Measurements from ENCODE around the gene NAP1L5. TPM values are rescaled to one million over a fixed set of nuclear protein-coding genes. Genes with fewer than 3 reads are reported as not detected.

NAP1L5 gene
- total RNA-seq, 3 donors from 2014 or later (not counting 1 experiment from before 2014, with no cell fraction given) = 11.4 to 16.1 (median 12.7) TPM

DNA sequence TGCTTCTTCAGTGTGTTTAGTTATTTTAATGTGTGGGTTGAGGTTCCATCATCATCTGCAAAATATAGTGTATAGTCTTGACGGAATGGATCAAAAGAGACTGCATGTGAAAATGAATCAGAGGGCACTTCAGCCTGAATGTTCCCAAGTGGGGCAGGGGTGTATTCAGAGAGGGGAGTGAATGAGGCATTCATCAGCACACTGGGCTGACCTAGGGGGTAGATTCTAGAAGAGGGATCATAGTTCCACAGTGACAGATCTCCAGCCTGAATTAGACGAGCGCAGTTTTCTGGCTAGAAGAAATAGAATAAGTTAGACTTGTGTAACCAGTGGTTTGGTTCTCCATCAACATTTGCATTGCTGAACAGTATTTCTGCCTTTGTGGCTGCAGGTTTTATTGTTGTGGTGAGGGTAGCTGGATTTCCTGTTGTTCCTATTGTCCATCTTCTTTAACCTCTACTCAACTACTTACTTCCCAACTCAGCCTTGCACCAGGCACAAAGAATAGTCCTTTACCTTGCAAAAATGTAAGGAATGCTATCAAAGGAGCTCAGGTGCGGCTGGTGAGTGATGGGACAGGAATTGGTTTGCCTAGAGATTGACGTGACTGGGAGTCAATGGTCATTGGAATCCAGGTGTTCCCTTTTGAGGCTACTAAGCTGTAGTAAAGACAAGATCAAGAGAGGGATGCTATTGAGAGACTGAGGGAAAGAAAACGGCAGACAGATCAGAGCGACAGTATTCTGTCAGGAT, 50.9 kb downstream of the NAP1L5 start:
- H3K9me3 ChIP-seq (ENCODE audit: control insufficient read depth, insufficient read depth, low read length) = no peaks in the 10 kb centered on the region
- H3K27ac ChIP-seq (ENCODE audit: low read length) = no peak overlapping the region
- no peaks in the 10 kb centered on the region for H3K36me3 ChIP-seq (ENCODE audit: control insufficient read depth, insufficient read depth, low read length)
- no peak for DNase-seq
- H3K27ac Mint-ChIP-seq = no peak overlapping the region
- peaks cover 36 to 37% of the 10 kb centered on the region in 2 donors for H3K4me1 Mint-ChIP-seq
- no peak overlapping the region for H3K4me3 ChIP-seq (ENCODE audit: low read length)
- no peaks in the 10 kb centered on the region for H3K36me3 Mint-ChIP-seq
- no peak for ATAC-seq
- H3K4me3 Mint-ChIP-seq = no peak overlapping the region
- intact Hi-C loops (cut with micrococcal nuclease) = no loop called here
- H3K27me3 ChIP-seq (ENCODE audit: control insufficient read depth, insufficient read depth, low read length) = no peaks in the 10 kb centered on the region
- TF ChIP-seq, protein P1, sequence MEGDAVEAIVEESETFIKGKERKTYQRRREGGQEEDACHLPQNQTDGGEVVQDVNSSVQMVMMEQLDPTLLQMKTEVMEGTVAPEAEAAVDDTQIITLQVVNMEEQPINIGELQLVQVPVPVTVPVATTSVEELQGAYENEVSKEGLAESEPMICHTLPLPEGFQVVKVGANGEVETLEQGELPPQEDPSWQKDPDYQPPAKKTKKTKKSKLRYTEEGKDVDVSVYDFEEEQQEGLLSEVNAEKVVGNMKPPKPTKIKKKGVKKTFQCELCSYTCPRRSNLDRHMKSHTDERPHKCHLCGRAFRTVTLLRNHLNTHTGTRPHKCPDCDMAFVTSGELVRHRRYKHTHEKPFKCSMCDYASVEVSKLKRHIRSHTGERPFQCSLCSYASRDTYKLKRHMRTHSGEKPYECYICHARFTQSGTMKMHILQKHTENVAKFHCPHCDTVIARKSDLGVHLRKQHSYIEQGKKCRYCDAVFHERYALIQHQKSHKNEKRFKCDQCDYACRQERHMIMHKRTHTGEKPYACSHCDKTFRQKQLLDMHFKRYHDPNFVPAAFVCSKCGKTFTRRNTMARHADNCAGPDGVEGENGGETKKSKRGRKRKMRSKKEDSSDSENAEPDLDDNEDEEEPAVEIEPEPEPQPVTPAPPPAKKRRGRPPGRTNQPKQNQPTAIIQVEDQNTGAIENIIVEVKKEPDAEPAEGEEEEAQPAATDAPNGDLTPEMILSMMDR (IDR thresholded peaks at IDR 0.05) = no peak
- H3K9me3 Mint-ChIP-seq = no peaks in the 10 kb centered on the region
- WGBS (ENCODE audit: insufficient coverage) = 93% methylated on average over 7 of the region's 7 CpGs
- H3K4me1 ChIP-seq (ENCODE audit: control insufficient read depth, insufficient read depth, low read length) = no peaks in the 10 kb centered on the region
- H3K27me3 Mint-ChIP-seq (ENCODE audit: low read depth in 2 of 2) = no peaks in the 10 kb centered on the region

DNA sequence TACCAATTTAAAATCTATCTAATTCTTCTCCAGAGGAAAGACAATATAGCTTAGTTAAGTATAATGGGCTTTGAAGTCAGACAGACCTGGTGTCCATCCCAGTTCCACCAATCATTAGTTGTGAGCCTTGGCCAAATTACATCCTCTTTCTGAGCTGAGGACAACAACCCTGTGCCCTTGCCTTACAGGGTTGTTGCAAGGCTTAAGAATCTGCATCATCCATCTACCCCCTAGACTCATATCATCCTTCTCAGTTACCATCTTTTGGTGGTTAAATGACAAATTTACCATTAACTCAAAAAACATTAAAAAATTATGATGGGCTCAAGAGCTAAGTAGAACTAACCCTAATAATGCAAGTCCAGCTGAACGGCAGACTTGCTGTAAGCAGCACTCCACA, 51.6 kb downstream of the NAP1L5 start:
- Mint-ChIP-seq H3K27me3 (ENCODE audit: low read depth in 2 of 2) (no peaks in the 10 kb centered on the region), H3K36me3 (no peaks in the 10 kb centered on the region), H3K4me3 (no peak overlapping the region), H3K9me3 (no peaks in the 10 kb centered on the region), H3K27ac (no peak overlapping the region), H3K4me1 (peaks cover 36 to 42% of the 10 kb centered on the region in 2 donors)
- ATAC-seq (no peak), DNase-seq (no peak)
- Histone ChIP-seq H3K27ac (ENCODE audit: low read length) (no peak overlapping the region), H3K27me3 (ENCODE audit: control insufficient read depth, insufficient read depth, low read length) (no peaks in the 10 kb centered on the region), H3K4me1 (ENCODE audit: control insufficient read depth, insufficient read depth, low read length) (no peaks in the 10 kb centered on the region), H3K4me3 (ENCODE audit: low read length) (no peak overlapping the region), H3K36me3 (ENCODE audit: control insufficient read depth, insufficient read depth, low read length) (no peaks in the 10 kb centered on the region), H3K9me3 (ENCODE audit: control insufficient read depth, insufficient read depth, low read length) (no peaks in the 10 kb centered on the region)
- 94% methylated on average over 1 of the region's 1 CpG for WGBS (ENCODE audit: insufficient coverage)
- intact Hi-C loops (cut with micrococcal nuclease) = no loop called here
- TF ChIP-seq, protein P1 (IDR thresholded peaks at IDR 0.05) = no peak

Other genes with a start within 250 kb of the NAP1L5 start
- 10 to 100 TPM; 11.0 to 19.4 (median 17.9) TPM for gene HERC5, start 240.7 kb downstream of the NAP1L5 start, total RNA-seq
- 10 to 100 TPM; 33.4 to 37.6 (median 35.5) TPM for gene PYURF, start 174.1 kb downstream of the NAP1L5 start, total RNA-seq
- 10 to 100 TPM; 59.1 to 85.0 (median 61.9) TPM for gene HERC3, start 105.3 kb downstream of the NAP1L5 start, total RNA-seq

Measured in natural killer cell (primary cell).